GM10248 (cell line): ENCODE data around the gene LYL1.

ENCODE experiments used
- CTCF ChIA-PET: fragments of 300-600 bp; sonication (Branson Sonifier 250); formaldehyde crosslinking; extraction: SDS; loops from one replicate; lab custom pipeline; 2021; ENCODE audit warnings: antibody characterized with exemption; lab: Yijun Ruan, JAX
- POLR2A ChIA-PET: fragments of 350-650 bp; sonication (Branson Sonifier 250); formaldehyde crosslinking; extraction: SDS; loops from one replicate; lab custom pipeline; 2020; ENCODE audit warnings: antibody characterized with exemption; lab: Yijun Ruan, JAX
- DNase-seq: peaks from one replicate; pipeline ENCODE4 v3.0.0; 2012; ENCODE audit errors: extremely low spot score
- CTCF ChIP-seq: IDR thresholded peaks from 2 replicates; pipeline ENCODE4 v1.5.1; 2012; ENCODE audit warnings: mild to moderate bottlenecking, low read depth; ENCODE audit errors: extremely low read depth, missing control alignments, control extremely low read depth

LYL1 gene

DNA sequence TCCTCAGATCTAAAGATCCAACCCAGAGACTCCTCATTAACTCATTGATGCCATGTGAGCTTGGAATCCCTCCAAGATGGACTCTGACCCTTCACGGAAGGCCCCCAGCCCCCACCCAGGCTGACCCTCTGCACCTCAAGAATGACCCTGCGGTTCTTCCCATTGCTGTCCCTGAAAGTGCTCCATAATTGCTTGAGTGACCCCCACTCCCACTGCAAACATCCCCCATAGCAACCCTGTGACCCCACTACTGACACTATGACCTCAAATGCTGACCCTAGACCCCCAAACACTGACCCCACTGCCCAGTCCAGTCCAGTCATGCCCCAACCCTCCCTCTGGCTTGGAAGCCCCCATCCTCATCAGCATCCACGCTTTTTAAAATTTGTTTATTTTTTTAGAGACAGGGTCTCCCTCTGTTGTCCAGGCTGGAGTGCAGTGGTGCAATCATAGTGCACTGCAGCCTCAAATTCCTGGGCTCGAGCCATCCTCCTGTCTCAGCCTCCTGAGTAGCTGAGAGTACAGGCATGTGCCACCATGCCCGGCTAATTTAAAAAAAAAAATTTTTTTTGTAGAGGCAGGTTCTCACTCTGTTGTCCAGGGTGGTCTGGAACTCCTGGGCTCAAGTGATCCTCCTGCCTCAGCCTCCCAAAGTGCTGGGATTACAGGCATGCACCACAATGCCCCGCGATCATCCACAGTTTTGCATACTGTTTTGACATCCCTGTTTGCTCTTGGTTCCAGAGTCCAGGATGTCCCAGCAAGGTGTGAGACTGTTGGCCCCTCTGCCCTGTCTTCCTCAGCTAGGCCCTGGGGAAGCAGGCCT is 855 bp downstream of the LYL1 start:
- DNase-seq: no peak
- TF ChIP-seq CTCF: no peak
- ChIA-PET POLR2A (interaction anchor here (0.7 kb wide), 1 partner anchor 53 kb away, joined by 3 read pairs; no protein-coding TSS in a partner anchor), CTCF (interaction anchor here (0.7 to 2.7 kb wide), 4 partner anchors 15 to 137 kb away, joined by 3 to 14 read pairs (median 8); no protein-coding TSS in a partner anchor)

DNA sequence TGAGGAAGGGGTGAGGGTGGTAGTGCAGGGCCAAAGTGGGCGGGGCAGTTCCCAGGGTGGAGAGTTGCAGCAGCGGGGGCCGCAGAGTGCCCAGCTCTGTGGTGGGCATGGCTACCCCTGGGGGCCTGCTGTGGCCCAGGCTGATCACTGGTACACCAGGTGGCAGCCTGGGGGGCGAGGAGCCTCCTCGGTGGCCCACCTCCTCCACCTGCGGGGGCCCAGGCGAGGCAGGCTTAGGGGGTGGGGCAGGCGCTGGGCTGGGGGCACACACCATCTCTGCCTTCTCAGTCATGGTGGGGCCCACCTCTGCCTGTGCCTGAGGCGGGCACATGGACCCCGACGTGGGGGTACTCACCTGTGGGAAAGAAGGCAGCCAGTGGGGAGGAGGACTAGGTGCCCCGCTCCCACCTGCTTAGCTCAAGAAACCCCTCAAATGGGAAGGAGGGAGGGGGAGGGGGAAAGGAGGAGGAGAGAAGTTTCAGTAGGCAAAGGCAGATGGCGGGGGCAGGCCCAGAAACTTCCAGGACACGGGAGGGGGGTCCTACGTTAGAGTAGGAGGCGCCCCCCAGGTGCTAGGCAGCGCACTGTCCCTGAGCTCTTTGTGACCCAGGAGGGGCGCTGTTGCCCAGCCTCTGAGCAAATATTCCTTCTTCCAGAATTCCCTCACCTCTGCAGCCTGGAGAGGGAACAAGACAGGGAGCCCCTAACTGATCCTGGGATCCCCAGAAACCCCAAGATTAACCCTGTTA is 1.6 kb downstream of the LYL1 start:
- no peak for TF ChIP-seq CTCF
- POLR2A ChIA-PET: interaction anchor here (0.6 to 0.7 kb wide), 2 partner anchors 32 to 54 kb away, joined by 3 to 7 read pairs; no protein-coding TSS in a partner anchor
- CTCF ChIA-PET: interaction anchor here (0.7 to 2.7 kb wide), 6 partner anchors 14 to 136 kb away, joined by 3 to 14 read pairs (median 5); no protein-coding TSS in a partner anchor
- DNase-seq: no peak

DNA sequence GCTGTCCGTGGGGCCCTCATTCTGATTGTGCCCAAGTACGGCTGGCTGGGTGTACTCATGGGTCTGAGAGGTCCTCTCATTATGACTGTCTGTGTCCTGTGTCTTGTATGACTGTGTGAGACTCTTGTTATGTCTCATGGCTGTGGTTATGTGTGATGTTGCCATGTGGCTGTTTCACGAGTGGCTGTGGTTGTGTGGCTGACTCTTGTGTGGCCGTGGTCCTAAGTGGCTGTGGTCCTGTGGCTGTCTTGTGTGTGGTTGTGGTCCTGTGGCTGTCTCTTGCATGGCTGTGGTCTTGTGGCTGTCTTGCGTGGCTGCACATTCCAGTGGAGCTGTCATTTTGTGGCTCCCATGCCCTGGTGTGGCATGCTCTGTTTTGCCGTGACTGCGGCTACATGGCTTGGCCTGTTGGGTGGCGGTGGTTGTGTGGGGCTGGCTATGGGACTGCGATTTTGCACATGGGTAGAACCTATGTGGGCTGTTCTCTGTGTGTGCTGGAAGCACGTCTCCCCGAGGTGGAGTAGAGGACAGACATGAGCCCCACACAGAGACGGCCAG is 2.5 kb downstream of the LYL1 start:
- no peak for TF ChIP-seq CTCF
- POLR2A ChIA-PET: no interaction called here
- CTCF ChIA-PET: interaction anchor here (1.1 to 2.7 kb wide), 7 partner anchors 13 to 322 kb away, joined by 3 to 14 read pairs (median 4); no protein-coding TSS in a partner anchor
- DNase-seq: peak; percentile 84

DNA sequence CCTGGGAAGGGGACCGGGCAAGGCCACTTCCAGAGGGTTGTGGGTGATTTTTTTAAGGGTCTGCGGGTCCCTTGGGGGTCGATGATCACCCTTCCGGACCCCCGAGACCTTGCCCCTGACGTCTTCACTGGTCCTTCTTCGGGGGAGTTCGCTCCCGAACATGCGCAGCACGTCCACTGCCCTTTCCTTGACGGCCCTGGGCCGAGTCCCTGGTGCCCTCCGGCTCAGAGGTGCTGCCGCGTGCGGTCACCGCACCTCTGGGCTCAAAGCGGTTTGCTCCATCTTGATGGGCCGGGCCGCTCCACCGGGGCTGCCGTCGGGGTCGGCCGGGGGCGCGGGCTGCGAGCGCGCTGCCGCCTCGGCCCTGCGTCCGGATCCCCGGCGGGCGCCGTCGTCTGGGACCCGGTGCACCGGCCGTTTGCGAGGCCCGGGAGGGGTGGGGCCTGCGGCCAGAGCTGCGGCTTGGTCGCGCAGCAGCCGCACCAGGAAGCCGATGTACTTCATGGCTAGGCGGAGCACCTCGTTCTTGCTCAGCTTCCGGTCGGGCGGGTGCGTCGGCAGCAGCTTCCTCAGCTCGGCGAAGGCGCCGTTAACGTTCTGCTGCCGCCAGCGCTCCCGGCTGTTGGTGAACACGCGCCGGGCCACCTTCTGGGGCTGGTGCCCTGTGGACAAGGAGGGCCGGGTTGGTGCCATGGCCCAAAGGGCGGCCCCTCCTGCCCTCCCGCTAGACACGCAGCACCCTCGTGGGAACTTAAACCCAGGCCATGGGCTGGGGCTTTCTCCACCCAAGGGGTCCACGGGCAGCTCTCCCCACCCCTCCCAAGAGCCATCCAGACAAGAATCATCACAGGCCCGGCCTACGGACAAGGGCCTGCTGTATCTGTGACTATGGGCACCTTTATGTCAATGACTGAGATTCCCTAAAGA is 3.3 kb downstream of the LYL1 start:
- ChIA-PET CTCF (interaction anchor here (1.1 to 2.7 kb wide), 5 partner anchors 15 to 322 kb away, joined by 3 to 14 read pairs (median 6); no protein-coding TSS in a partner anchor), POLR2A (no interaction called here)
- TF ChIP-seq CTCF: no peak
- DNase-seq: peak; percentile 80

GRCh38 chr19:13098277-13099072 is 4.2 kb downstream of the LYL1 start:
- no peak for DNase-seq
- TF ChIP-seq CTCF: no peak
- CTCF ChIA-PET: interaction anchor here (1.9 kb wide), 1 partner anchor 37 kb away, joined by 6 read pairs; no protein-coding TSS in a partner anchor
- POLR2A ChIA-PET: no interaction called here
